Thyroid gland (tissue), 4 donors: ENCODE measurements around the gene KNOP1.

Experiments
- POLR2A ChIP-seq, 2 donors: fragments of 450-650 bp; IDR thresholded peaks; one replicate each; pipeline ENCODE4 v1.6.1; 2017; ENCODE audit warnings: antibody characterized with exemption in 2 of 2, mild to moderate bottlenecking in 2 of 2, moderate library complexity in 1 of 2
- TF ChIP-seq, protein P1 (sequence below), 6 experiments: fragments of 200-600 bp in 3 of 6; fragments of 450-650 bp in 3 of 6; sonication (generic) in 3 of 6; IDR thresholded peaks; one replicate each; pipeline ENCODE4 v1.5.1; 2016 to 2019; ENCODE audit warnings: antibody characterized with exemption in 6 of 6, mild to moderate bottlenecking in 2 of 6, inconsistent platforms in 1 of 6, moderate library complexity in 1 of 6

DNA sequence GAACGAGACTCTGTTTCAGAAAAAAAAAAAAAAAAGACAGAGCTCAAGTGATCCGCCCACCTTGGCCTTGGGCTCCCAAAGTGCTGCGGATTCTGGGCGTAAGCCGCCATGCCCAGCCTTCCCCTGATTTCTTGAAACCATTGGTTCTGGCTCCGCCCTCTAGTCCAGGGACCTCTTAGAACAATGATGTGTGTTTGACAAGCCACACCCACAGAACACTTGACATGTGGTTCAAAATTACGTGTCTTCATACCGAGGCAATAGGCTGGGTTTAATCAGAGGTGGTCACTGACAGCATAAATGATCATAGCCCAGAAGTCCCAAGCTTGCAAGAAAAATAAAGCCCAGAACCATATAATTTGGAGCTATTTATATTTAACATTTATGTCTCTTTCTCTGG lies 23.0 kb downstream of the KNOP1 start:
- TF ChIP-seq, protein P1, sequence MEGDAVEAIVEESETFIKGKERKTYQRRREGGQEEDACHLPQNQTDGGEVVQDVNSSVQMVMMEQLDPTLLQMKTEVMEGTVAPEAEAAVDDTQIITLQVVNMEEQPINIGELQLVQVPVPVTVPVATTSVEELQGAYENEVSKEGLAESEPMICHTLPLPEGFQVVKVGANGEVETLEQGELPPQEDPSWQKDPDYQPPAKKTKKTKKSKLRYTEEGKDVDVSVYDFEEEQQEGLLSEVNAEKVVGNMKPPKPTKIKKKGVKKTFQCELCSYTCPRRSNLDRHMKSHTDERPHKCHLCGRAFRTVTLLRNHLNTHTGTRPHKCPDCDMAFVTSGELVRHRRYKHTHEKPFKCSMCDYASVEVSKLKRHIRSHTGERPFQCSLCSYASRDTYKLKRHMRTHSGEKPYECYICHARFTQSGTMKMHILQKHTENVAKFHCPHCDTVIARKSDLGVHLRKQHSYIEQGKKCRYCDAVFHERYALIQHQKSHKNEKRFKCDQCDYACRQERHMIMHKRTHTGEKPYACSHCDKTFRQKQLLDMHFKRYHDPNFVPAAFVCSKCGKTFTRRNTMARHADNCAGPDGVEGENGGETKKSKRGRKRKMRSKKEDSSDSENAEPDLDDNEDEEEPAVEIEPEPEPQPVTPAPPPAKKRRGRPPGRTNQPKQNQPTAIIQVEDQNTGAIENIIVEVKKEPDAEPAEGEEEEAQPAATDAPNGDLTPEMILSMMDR (IDR thresholded peaks at IDR 0.05) = no peak
- TF ChIP-seq POLR2A (IDR thresholded peaks at IDR 0.05) = no peak
